ENCODE measurements around the gene SULT1E1. TPM values are rescaled to one million over a fixed set of nuclear protein-coding genes. Genes with fewer than 3 reads are reported as not detected.

Gene SULT1E1, protein sequence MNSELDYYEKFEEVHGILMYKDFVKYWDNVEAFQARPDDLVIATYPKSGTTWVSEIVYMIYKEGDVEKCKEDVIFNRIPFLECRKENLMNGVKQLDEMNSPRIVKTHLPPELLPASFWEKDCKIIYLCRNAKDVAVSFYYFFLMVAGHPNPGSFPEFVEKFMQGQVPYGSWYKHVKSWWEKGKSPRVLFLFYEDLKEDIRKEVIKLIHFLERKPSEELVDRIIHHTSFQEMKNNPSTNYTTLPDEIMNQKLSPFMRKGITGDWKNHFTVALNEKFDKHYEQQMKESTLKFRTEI
- 0.51 and 2.8 TPM in 2 replicates for total RNA-seq

GRCh38 chr4:69860052-69860451 is at the start of gene SULT1E1:
Gene SULT1E1 (minus strand): TSS chr4:69860145. CDS start chr4:69857644, 2,501 bp downstream.

Other genes starting within 250 kb of the SULT1E1 start
- not detected in 2 replicates for gene UGT2A2, start 220.5 kb downstream of the SULT1E1 start, total RNA-seq
- gene UGT2A1, start 206.9 kb downstream of the SULT1E1 start, total RNA-seq: not detected in 2 replicates
- 0.05 and 0.28 TPM in 2 replicates for gene SULT1B1, start 99.5 kb downstream of the SULT1E1 start, total RNA-seq
- not detected in 2 replicates for gene CSN1S1, start 70.9 kb upstream of the SULT1E1 start, total RNA-seq
- gene CSN2, start 105.6 kb upstream of the SULT1E1 start, total RNA-seq: not detected in 2 replicates
- gene STATH, start 135.8 kb upstream of the SULT1E1 start, total RNA-seq: not detected in 2 replicates
- gene HTN3, start 168.3 kb upstream of the SULT1E1 start, total RNA-seq: not detected in 2 replicates
- gene HTN1, start 190.3 kb upstream of the SULT1E1 start, total RNA-seq: not detected in 2 replicates